IMR-90 (cell line): ENCODE data around the gene EBF4. TPM values are rescaled to one million over a fixed set of nuclear protein-coding genes. Genes with fewer than 3 reads are reported as not detected.

Source experiments
- ATAC-seq: fragments of 200-7000 bp; cut with Tn5 transposase; 2 replicates; pipeline ENCODE4 v1.9.1; 2020; ENCODE audit warnings: low read depth, mild to moderate bottlenecking, moderate library complexity
- BruUV-seq: library from RNA; stranded (reverse); fragments of 400-500 nt; replicated peaks from 2 replicates; lab custom pipeline; 2021; lab: Mats Ljungman, UMichigan
- CTCF ChIA-PET: fragments of 300-600 bp; formaldehyde crosslinking; extraction: SDS; loops from one replicate; lab custom pipeline; 2021; ENCODE audit warnings: antibody characterized with exemption; lab: Yijun Ruan, JAX
- POLR2A ChIA-PET: fragments of 300-600 bp; sonication (Branson Sonifier 250); formaldehyde crosslinking; loops from one replicate; lab custom pipeline; 2022; ENCODE audit warnings: antibody characterized with exemption; ENCODE audit not compliant: unreplicated experiment; lab: Charles Lee
- DNase-seq: peaks from one replicate; pipeline ENCODE4 v3.0.0; 2013
- H2AFZ ChIP-seq: replicated peaks from 2 replicates; pipeline ENCODE3; 2013; ENCODE audit warnings: low read length, mild to moderate bottlenecking; ENCODE audit not compliant: poor library complexity
- H2AK5ac ChIP-seq: 2 replicates; pipeline ENCODE4 v1.6.1; 2013; ENCODE audit warnings: low read depth, low read length, inconsistent platforms
- H2AK9ac ChIP-seq: replicated peaks from 2 replicates; pipeline ENCODE3; 2013; ENCODE audit warnings: mild to moderate bottlenecking, low read depth, low read length, moderate library complexity; ENCODE audit not compliant: poor library complexity
- H2BK120ac ChIP-seq: 2 replicates; pipeline ENCODE4 v1.6.1; 2013; ENCODE audit warnings: low read depth, low read length, inconsistent platforms
- H2BK15ac ChIP-seq: 3 replicates; pipeline ENCODE4 v1.6.1; 2013; ENCODE audit warnings: low read depth, low read length, inconsistent platforms
- H2BK20ac ChIP-seq: 2 replicates; pipeline ENCODE4 v1.6.1; 2013; ENCODE audit warnings: low read depth, mild to moderate bottlenecking, inconsistent platforms, low read length, moderate library complexity
- H2BK5ac ChIP-seq: 2 replicates; pipeline ENCODE4 v1.6.1; 2013; ENCODE audit warnings: mild to moderate bottlenecking, low read depth, low read length, inconsistent platforms; ENCODE audit not compliant: poor library complexity, severe bottlenecking
- H3K14ac ChIP-seq: replicated peaks from 2 replicates; pipeline ENCODE4 v1.6.1; 2013; ENCODE audit warnings: low read depth, low read length, inconsistent platforms
- H3K18ac ChIP-seq: 2 replicates; pipeline ENCODE4 v1.6.1; 2013; ENCODE audit warnings: low read depth, low read length, control low read depth
- H3K23ac ChIP-seq: 2 replicates; pipeline ENCODE4 v1.6.1; 2013; ENCODE audit warnings: low read depth, low read length, inconsistent platforms
- H3K27ac ChIP-seq: 2 replicates; pipeline ENCODE4 v1.5.1; 2013; ENCODE audit warnings: mild to moderate bottlenecking, control low read depth, low read length; ENCODE audit not compliant: insufficient read depth
- H3K27me3 ChIP-seq: 2 replicates; pipeline ENCODE4 v1.6.1; 2013; ENCODE audit warnings: low read length; ENCODE audit not compliant: control insufficient read depth, insufficient read depth
- H3K36me3 ChIP-seq: 2 replicates; pipeline ENCODE4 v1.6.1; 2013; ENCODE audit warnings: low read length, mixed read lengths; ENCODE audit not compliant: control insufficient read depth, insufficient read depth
- H3K4ac ChIP-seq: 2 replicates; pipeline ENCODE4 v1.6.1; 2013; ENCODE audit warnings: low read depth, low read length, inconsistent platforms
- H3K4me1 ChIP-seq: 2 replicates; pipeline ENCODE4 v1.6.1; 2013; ENCODE audit warnings: low read length, mixed read lengths; ENCODE audit not compliant: control insufficient read depth, insufficient read depth
- H3K4me2 ChIP-seq: 2 replicates; pipeline ENCODE4 v1.6.1; 2013; ENCODE audit warnings: low read depth, mild to moderate bottlenecking, control low read depth, low read length, moderate library complexity
- H3K4me3 ChIP-seq: 2 replicates; pipeline ENCODE4 v1.5.1; 2013; ENCODE audit warnings: low read depth, mild to moderate bottlenecking, control low read depth, low read length, moderate library complexity; ENCODE audit not compliant: insufficient read depth
- H3K56ac ChIP-seq: 2 replicates; pipeline ENCODE4 v1.6.1; 2013; ENCODE audit warnings: low read length, inconsistent platforms; ENCODE audit not compliant: insufficient read depth; ENCODE audit errors: extremely low read depth
- H3K79me1 ChIP-seq, 2 experiments: 2 replicates each; pipeline ENCODE4 v1.6.1; 2013; ENCODE audit warnings: low read length in 2 of 2, inconsistent platforms in 1 of 2, low read depth in 1 of 2
- H3K9ac ChIP-seq: 2 replicates; pipeline ENCODE4 v1.6.1; 2013; ENCODE audit warnings: low read depth, low read length, control low read depth
- H3K9me1 ChIP-seq: 2 replicates; pipeline ENCODE4 v1.6.1; 2013; ENCODE audit warnings: low read length, inconsistent platforms; ENCODE audit not compliant: insufficient read depth
- H3K9me3 ChIP-seq: 2 replicates; pipeline ENCODE4 v1.6.1; 2013; ENCODE audit warnings: low read length; ENCODE audit not compliant: control insufficient read depth, insufficient read depth
- H4K20me1 ChIP-seq: 2 replicates; pipeline ENCODE4 v1.6.1; 2013; ENCODE audit warnings: low read length, inconsistent platforms; ENCODE audit not compliant: insufficient read depth
- H4K5ac ChIP-seq: 2 replicates; pipeline ENCODE4 v1.6.1; 2013; ENCODE audit warnings: mild to moderate bottlenecking, low read depth, low read length, control low read depth
- H4K8ac ChIP-seq, 2 experiments: 2 replicates each; pipeline ENCODE4 v1.6.1; 2013; ENCODE audit warnings: low read depth in 2 of 2, low read length in 2 of 2, control low read depth in 1 of 2, inconsistent platforms in 1 of 2
- H4K91ac ChIP-seq: 2 replicates; pipeline ENCODE4 v1.6.1; 2013; ENCODE audit warnings: low read depth, low read length, inconsistent platforms; ENCODE audit not compliant: insufficient read depth
- BHLHE40 ChIP-seq: fragments of 150-350 bp; IDR thresholded peaks from 2 replicates; pipeline ENCODE4 v1.6.1; 2016; ENCODE audit warnings: mild to moderate bottlenecking, low read depth, low read length
- CEBPB ChIP-seq: IDR thresholded peaks from 2 replicates; pipeline ENCODE4 v1.6.1; 2012; ENCODE audit warnings: low read depth, low read length, improper control_type of control experiment
- CHD1 ChIP-seq: IDR thresholded peaks from 2 replicates; pipeline ENCODE4 v1.6.1; 2012; ENCODE audit warnings: low read depth, low read length, improper control_type of control experiment
- CTCF ChIP-seq: conservative IDR thresholded peaks from 2 replicates; pipeline ENCODE4 v1.5.1; 2012; ENCODE audit warnings: mild to moderate bottlenecking, low read depth, low read length, improper control_type of control experiment
- ELK1 ChIP-seq: fragments of 150-350 bp; IDR thresholded peaks from 2 replicates; pipeline ENCODE4 v1.6.1; 2016; ENCODE audit warnings: low read depth, mild to moderate bottlenecking, low read length, moderate library complexity, borderline replicate concordance
- FOS ChIP-seq: fragments of 150-350 bp; IDR thresholded peaks from 2 replicates; pipeline ENCODE4 v1.6.1; 2016; ENCODE audit warnings: low read depth, low read length
- MAFK ChIP-seq: IDR thresholded peaks from 2 replicates; pipeline ENCODE4 v1.6.1; 2012; ENCODE audit warnings: low read depth, low read length, improper control_type of control experiment
- MAZ ChIP-seq: IDR thresholded peaks from 2 replicates; pipeline ENCODE4 v1.6.1; 2012; ENCODE audit warnings: low read depth, mild to moderate bottlenecking, low read length, improper control_type of control experiment, moderate library complexity, borderline replicate concordance
- MXI1 ChIP-seq: IDR thresholded peaks from 2 replicates; pipeline ENCODE4 v1.6.1; 2012; ENCODE audit warnings: low read depth, mild to moderate bottlenecking, low read length, moderate library complexity, borderline replicate concordance
- NFE2L2 ChIP-seq: fragments of 150-350 bp; IDR thresholded peaks from 2 replicates; pipeline ENCODE4 v1.6.1; 2016; ENCODE audit warnings: low read depth, mild to moderate bottlenecking, low read length
- POLR2A ChIP-seq: IDR thresholded peaks from 2 replicates; pipeline ENCODE4 v1.6.1; 2012; ENCODE audit warnings: mild to moderate bottlenecking, low read depth, low read length
- RAD21 ChIP-seq: IDR thresholded peaks from 2 replicates; pipeline ENCODE4 v1.6.1; 2012; ENCODE audit warnings: low read length, improper control_type of control experiment
- RCOR1 ChIP-seq: IDR thresholded peaks from 2 replicates; pipeline ENCODE4 v1.6.1; 2012; ENCODE audit warnings: mild to moderate bottlenecking, low read length, improper control_type of control experiment; ENCODE audit not compliant: insufficient replicate concordance
- RFX5 ChIP-seq: IDR thresholded peaks from 2 replicates; pipeline ENCODE4 v1.8.0; 2012; ENCODE audit warnings: low read depth, mild to moderate bottlenecking, low read length, moderate library complexity
- SMC3 ChIP-seq: fragments of 150-350 bp; IDR thresholded peaks from 2 replicates; pipeline ENCODE4 v1.6.1; 2016; ENCODE audit warnings: low read depth, mild to moderate bottlenecking, antibody characterized with exemption, low read length, moderate library complexity
- USF2 ChIP-seq: fragments of 150-350 bp; IDR thresholded peaks from 2 replicates; pipeline ENCODE4 v1.6.1; 2017; ENCODE audit warnings: mild to moderate bottlenecking, antibody characterized with exemption, low read length, low read depth
- WGBS, 2 experiments: methylation state at CpG; one replicate each; pipeline versions ENCODE4 v1.1.5 to v1.1.7; 2013; ENCODE audit warnings: missing lambda C conversion rate in 2 of 2; ENCODE audit not compliant: insufficient read length in 1 of 2; ENCODE audit errors: extremely low coverage in 2 of 2; 5-methylcytosine and 5-hydroxymethylcytosine counted together
- dilution Hi-C: fragments of 300-500 bp; cut with HindIII; formaldehyde crosslinking; loops from one replicate; pipeline ENCODE4 v1.14.3; 2018; ENCODE audit warnings: low sequenced_read_pairs; ENCODE audit not compliant: unreplicated experiment
- in situ Hi-C: fragments of 300-500 bp; cut with MboI; formaldehyde crosslinking; loops from 3 replicates; pipeline ENCODE4 v1.14.3; 2019; ENCODE audit warnings: low sequenced_read_pairs, inconsistent platforms, mixed read lengths
- intact Hi-C: fragments of 100-400 bp; cut with micrococcal nuclease; formaldehyde crosslinking; loops from 2 replicates; pipeline ENCODE4 v1.10.0; 2022
- polyA plus RNA-seq, 3 experiments: library from polyadenylated mRNA; depleted of rRNA; stranded (reverse); fragments of >200 nt; gene quantifications; 2 replicates each; pipeline ENCODE4 v1.2.3, GENCODE V29; 2012; ENCODE audit warnings: low replicate concordance in 1 of 3
- total RNA-seq: library from RNA; depleted of rRNA; stranded (reverse); fragments of >200 nt; gene quantifications from 2 replicates; pipeline ENCODE4 v1.2.3, GENCODE V29; 2012

Gene EBF4
- total and polyA plus RNA-seq, 2 of the 4 experiments (the other 2 are of a cell fraction): 0.18 to 1.1 TPM

- POLR2A ChIA-PET: no interaction called here
Observed at GRCh38 chr20:2700913-2701620, 8.5 kb downstream of the EBF4 start.

More at GRCh38 chr20:2700913-2701620, 8.5 kb downstream of the EBF4 start:
- no peaks in the 10 kb centered on the region for H3K9me1 ChIP-seq
- TF ChIP-seq MAZ: no peak
- TF ChIP-seq RCOR1: no peak
- no peak for TF ChIP-seq USF2
- no peak for TF ChIP-seq CHD1
- TF ChIP-seq RFX5: no peak
- no peak for TF ChIP-seq MAFK
- no peak for TF ChIP-seq RAD21
- TF ChIP-seq CTCF: no peak
- TF ChIP-seq SMC3: no peak
- TF ChIP-seq POLR2A: no peak
- no peak for TF ChIP-seq BHLHE40
- no peak for TF ChIP-seq NFE2L2
- TF ChIP-seq FOS: no peak
- TF ChIP-seq ELK1: no peak
- TF ChIP-seq MXI1: no peak
- no peak for TF ChIP-seq CEBPB
- H3K4me2 ChIP-seq: no peak overlapping the region
- H4K8ac ChIP-seq: no peak overlapping the region
- no peak overlapping the region for H3K18ac ChIP-seq
- no peak overlapping the region for H2AFZ ChIP-seq
- H2BK15ac ChIP-seq: no peak overlapping the region
- no peaks in the 10 kb centered on the region for H3K36me3 ChIP-seq
- H3K9ac ChIP-seq: no peak overlapping the region
- H3K79me1 ChIP-seq: no peaks in the 10 kb centered on the region
- H3K14ac ChIP-seq: no peak overlapping the region
- no peak overlapping the region for H2BK20ac ChIP-seq
- no peak overlapping the region for H2AK5ac ChIP-seq
- H3K4ac ChIP-seq: no peak overlapping the region
- H3K4me3 ChIP-seq: no peak overlapping the region
- H2BK120ac ChIP-seq: no peak overlapping the region
- no peak overlapping the region for H3K23ac ChIP-seq
- 45% methylated on average over 2 of the region's 9 CpGs; no CpG with 5 or more reads in 1 of the 2 experiments for WGBS, 2 experiments
- no peak overlapping the region for H3K27ac ChIP-seq
- no peak overlapping the region for H2AK9ac ChIP-seq
- H4K91ac ChIP-seq: no peak overlapping the region
- no peak overlapping the region for H3K56ac ChIP-seq
- dilution Hi-C loops: no loop called here
- ATAC-seq (no peak), DNase-seq (no peak)
- no peaks in the 10 kb centered on the region; the same call in 1 of the 2 replicates for H4K20me1 ChIP-seq
- intact Hi-C loops: no loop called here
- CTCF ChIA-PET: interaction anchor here (0.5 kb wide), 1 partner anchor 232 kb away, joined by 3 read pairs; no protein-coding TSS in a partner anchor
- in situ Hi-C loops: no loop called here
- H3K9me3 ChIP-seq: no peaks in the 10 kb centered on the region
- H2BK5ac ChIP-seq: no peak overlapping the region
- H3K4me1 ChIP-seq: no peaks in the 10 kb centered on the region
- no TSS peak for BruUV-seq
- H3K27me3 ChIP-seq: peaks cover 49% of the 10 kb centered on the region
- no peak overlapping the region for H4K5ac ChIP-seq
